SH-SY5Y (cell line): ENCODE data around the gene C21orf91.

Source experiments
- GATA2 ChIP-seq: IDR thresholded peaks from 2 replicates; pipeline ENCODE4 v1.6.1; 2011; ENCODE audit warnings: mild to moderate bottlenecking, low read depth, low read length
- GATA3 ChIP-seq: IDR thresholded peaks from 2 replicates; pipeline ENCODE4 v1.6.1; 2011; ENCODE audit warnings: low read depth, mild to moderate bottlenecking, low read length, moderate library complexity

DNA sequence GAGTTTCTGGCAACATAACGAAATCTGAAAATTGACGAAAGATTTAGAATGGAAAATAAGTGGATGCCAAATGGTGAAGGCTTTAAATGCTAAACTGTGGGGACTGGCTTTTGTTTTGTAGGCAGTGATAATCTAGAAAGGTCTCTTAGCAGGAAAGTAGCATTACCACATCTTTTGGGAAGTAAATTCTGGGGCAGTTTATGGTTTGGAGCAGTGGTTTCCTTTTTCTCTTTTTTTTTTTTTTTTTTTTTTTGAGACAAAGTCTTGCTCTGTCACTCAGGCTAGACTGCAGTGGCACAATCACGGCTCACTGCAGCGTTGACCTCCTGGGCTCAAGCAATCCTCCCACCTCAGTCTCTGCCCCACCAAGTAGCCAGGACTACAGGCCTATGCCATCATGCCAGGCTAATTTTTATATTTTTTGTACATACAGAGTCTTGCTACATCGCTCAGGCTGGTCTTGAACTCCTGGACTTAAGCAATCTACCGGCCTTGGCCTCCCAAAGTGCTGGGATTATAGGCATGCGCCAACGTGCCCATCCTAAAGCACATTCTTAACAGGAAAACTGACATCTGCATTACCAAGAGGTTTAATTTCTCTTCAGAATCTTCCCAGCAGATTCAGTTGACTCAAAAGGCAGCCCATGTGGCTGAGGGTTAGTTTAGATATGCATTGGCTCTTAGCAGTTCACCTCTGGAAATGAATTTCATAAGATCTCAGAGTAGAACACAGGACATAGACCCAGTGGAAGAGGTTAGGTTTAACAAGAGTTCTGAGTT lies 32.9 kb downstream of the C21orf91 start:
- TF ChIP-seq GATA2 = no peak
- TF ChIP-seq GATA3 = no peak
